Measurements from ENCODE around the gene LEMD3. TPM values are rescaled to one million over a fixed set of nuclear protein-coding genes. Genes with fewer than 3 reads are reported as not detected.
A peak's percentile ranks its signal among the peaks of the same experiment; 100 is the strongest.

LEMD3 gene
- total and polyA plus RNA-seq, 2 experiments from 2014 or later = 15.4 to 56.7 TPM

GRCh38 chr12:65275627-65276026 is 106.2 kb downstream of the LEMD3 start:
- Mint-ChIP-seq H3K4me1 (peaks cover 16% of the 10 kb centered on the region), H3K27ac (no peak overlapping the region), H3K27me3 (ENCODE audit: insufficient read depth, low read depth, poor library complexity) (peaks cover 9% of the 10 kb centered on the region), H3K9me3 (no peaks in the 10 kb centered on the region), H3K4me3 (no peak overlapping the region), H3K36me3 (ENCODE audit: low read depth) (no peaks in the 10 kb centered on the region)
- no peaks in the 10 kb centered on the region for H3F3A ChIP-seq (replicated peaks; ENCODE audit: low read depth)
- ATAC-seq (no peak), DNase-seq (ENCODE audit: low spot score) (no peak)
- H3K27ac ChIP-seq (ENCODE audit: low read depth) = no peak overlapping the region
- no peak overlapping the region for H3K4me3 ChIP-seq
- no peak overlapping the region for H3K4me2 ChIP-seq
- H2AFZ ChIP-seq = 0 out of 2 replicates have a peak overlapping the region, but pooled peaks have one; percentile 40
- H3K36me3 ChIP-seq (ENCODE audit: insufficient read depth) = no peaks in the 10 kb centered on the region
- TF ChIP-seq CREB1 (CRISPR knock-in tag; IDR thresholded peaks at IDR 0.05; ENCODE audit: low read depth) (no peak), EZH2 (IDR thresholded peaks at IDR 0.05; ENCODE audit: low read depth, unreplicated experiment) (no peak), ETS1 (IDR thresholded peaks at IDR 0.05) (no peak), REST (IDR thresholded peaks at IDR 0.05; ENCODE audit: unreplicated experiment) (no peak), ZNF114 (CRISPR knock-in tag; IDR thresholded peaks at IDR 0.05) (no peak), POLR2AphosphoS5 (IDR thresholded peaks at IDR 0.05; ENCODE audit: low read depth) (no peak), ZNF462 (CRISPR knock-in tag; IDR thresholded peaks at IDR 0.05) (no peak), STAT1 (IDR thresholded peaks at IDR 0.05; ENCODE audit: unreplicated experiment) (no peak), ZNF331 (CRISPR knock-in tag; IDR thresholded peaks at IDR 0.05; ENCODE audit: low read depth) (no peak), NANOG (IDR thresholded peaks at IDR 0.05; ENCODE audit: borderline replicate concordance) (no peak)
- H3K79me2 ChIP-seq (replicated peaks; ENCODE audit: insufficient read depth) = no peaks in the 10 kb centered on the region
- peaks cover 32% of the 10 kb centered on the region for H3K27me3 ChIP-seq (ENCODE audit: insufficient read depth)
- H4K20me1 ChIP-seq (replicated peaks; ENCODE audit: insufficient read depth) = no peaks in the 10 kb centered on the region
- H3K9me2 ChIP-seq (ENCODE audit: insufficient read depth) = 0 out of 2 replicates have a peak, but pooled peaks cover 3% of the 10 kb centered on the region
- H3K4me1 ChIP-seq (ENCODE audit: insufficient read depth) = peaks cover 13% of the 10 kb centered on the region; the same call in 1 of the 2 replicates
